Measurements from ENCODE around the gene CLCA1. TPM values are rescaled to one million over a fixed set of nuclear protein-coding genes. Genes with fewer than 3 reads are reported as not detected.

Gene CLCA1
- not detected for total RNA-seq

DNA sequence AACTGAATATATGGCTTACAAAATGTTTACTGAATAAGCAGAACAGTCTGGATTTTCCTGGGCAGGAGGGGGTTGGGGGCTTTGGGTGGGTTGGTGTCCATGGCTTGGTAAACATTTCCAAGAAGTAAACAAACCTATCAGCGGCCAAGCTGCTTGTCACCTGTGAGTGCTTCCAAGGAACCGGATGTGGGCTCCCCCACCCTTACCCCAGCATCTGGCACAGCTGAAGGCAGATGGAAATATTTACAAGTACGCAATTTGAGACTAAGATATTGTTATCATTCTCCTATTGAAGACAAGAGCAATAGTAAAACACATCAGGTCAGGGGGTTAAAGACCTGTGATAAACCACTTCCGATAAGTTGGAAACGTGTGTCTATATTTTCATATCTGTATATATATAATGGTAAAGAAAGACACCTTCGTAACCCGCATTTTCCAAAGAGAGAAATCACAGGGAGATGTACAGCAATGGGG lies at the start of gene CLCA1:
TSS of gene CLCA1 (plus strand) at position 427 of the 477 bp plus-strand sequence. CDS start at position 472, 45 bp downstream.
- no peak for DNase-seq (ENCODE audit: low spot score in 2 of 2)
- no peak for FAIRE-seq

DNA sequence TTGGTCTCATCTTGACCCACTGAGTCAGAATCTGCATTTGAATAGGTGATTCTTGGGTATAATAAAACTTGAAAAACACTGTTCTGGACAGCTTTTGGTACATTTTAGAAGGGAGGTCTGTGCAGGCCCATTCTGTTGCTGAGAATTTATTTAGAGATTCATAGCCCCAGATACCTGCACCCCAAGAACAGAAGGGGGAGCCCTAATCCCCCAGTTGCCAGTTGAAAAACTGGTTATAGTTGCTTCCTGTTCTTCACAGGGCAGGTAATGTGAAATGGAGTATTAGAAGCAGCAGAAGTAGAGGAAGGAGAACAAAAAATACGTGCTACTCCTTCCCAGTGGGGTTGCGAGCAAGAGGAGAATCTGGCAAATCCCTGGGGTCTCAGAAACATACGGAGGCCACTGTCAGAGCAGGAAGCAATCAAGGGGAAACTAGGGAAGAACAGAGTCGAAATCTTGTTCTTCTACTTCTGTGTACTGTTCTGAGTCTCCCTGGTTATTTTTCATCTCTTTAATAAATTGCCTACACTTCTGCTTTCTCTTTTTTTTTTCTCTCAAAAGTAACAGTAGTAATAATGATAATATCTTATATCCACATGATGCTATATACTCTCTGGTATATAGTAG lies 49.3 kb upstream of the CLCA1 start:
- DNase-seq (ENCODE audit: low spot score in 2 of 2) (peak in 1 of 2 donors; percentile 12), FAIRE-seq (no peak)

DNA sequence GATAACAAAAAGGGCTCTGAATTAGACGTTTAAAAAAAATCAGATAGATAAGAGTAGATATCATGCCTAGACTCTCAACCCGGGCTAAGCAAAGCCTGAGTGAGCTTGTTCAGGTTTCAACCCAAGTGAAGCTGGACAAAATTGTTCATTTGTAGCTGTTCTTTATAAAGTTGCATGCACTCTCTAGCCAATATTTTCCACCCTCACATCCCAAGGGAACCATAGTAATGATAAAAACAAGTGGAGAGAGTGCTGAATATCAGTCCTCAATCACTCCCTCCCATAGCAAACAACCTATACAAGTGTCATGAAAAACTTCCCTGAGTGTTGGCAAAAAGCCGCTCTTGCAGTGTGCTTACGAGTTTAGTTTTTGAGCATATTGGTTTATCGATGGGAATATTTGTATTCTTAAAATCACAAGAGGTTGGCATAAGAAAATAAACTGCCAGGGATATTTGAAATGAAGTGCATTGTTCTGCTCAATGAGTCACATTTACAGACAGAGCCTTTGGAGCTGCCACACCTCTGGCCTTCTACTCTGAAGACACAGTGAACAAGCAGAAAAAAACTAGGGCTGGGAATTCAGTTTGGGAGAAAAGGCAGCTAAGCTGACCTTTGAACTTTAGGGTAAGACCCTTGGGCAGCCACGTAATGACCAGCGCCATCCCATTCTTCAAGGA lies 47.0 kb upstream of the CLCA1 start:
- FAIRE-seq (no peak), DNase-seq (ENCODE audit: low spot score in 2 of 2) (no peak)

DNA sequence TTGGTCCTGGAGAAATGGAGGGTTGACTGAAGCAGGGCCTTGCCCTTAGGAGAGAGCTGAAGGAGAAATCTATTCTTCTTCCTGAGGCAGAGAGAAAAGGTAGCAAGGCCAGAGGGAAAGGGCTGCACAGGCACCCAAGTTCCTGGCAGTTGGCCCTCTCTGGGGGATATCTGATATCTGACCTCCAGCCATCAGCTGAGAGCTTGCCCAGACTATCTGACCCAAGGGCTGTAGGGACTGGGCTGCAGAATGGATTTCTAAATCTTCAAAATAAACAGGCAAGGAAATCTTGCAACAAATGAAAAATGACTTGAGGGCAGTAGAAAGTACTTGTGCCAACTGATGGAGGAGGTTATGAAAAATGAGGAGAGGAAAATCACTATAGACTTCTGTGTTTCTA lies 45.3 kb upstream of the CLCA1 start:
- DNase-seq (ENCODE audit: low spot score in 2 of 2) (no peak), FAIRE-seq (no peak)

DNA sequence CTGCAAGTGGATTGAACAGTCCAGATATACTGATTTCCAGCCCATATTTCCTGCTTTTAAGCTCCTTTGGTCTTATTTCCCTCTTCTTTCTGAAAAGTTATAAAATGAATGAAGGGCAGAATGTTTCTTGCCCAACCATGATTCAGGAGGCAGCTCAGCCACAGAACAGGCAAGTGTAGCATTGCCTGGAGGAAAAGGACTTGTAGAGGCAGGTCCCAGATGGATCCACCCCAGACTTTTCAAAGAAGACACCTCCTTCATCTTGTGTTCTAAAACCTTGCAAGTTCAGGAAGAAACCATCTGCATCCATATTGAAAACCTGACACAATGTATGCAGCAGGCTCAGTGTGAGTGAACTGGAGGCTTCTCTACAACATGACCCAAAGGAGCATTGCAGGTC lies 44.9 kb upstream of the CLCA1 start, which contains the start of gene CLCA2:
TSS of gene CLCA2 (plus strand) at position 299 of the 400 bp plus-strand sequence. CDS start at position 376, 77 bp downstream.
- DNase-seq (ENCODE audit: low spot score in 2 of 2) (no peak), FAIRE-seq (no peak)

- no peak for DNase-seq (ENCODE audit: low spot score in 2 of 2)
- no peak for FAIRE-seq
Observed at GRCh38 chr1:86429122-86429725, 39.5 kb upstream of the CLCA1 start.

DNA sequence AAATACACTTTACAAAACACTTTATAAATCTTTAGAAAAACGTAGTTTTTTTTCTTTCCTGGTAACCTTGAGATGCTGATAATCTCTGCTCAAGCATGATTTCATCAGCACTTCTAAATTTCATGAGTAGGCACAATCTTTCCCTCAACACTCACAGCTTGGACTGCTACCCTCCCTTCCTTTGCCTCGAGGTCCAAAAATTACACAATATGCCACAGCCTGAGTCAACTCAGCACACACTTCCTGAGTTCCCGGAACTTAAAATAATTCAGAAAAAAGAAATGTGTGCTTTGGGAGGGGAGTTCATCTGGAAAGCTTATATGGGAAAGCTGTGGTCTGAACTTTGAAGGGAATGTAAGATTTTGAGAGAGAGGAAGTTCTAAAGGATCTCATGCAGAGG lies 38.9 kb upstream of the CLCA1 start:
- FAIRE-seq (no peak), DNase-seq (ENCODE audit: low spot score in 2 of 2) (peak in 1 of 2 donors; percentile 16)

- FAIRE-seq (no peak), DNase-seq (ENCODE audit: low spot score in 2 of 2) (no peak)
Observed at GRCh38 chr1:86430376-86430775, 38.4 kb upstream of the CLCA1 start.

- FAIRE-seq: no peak
- DNase-seq (ENCODE audit: low spot score in 2 of 2): no peak
Observed at GRCh38 chr1:86434059-86434458, 34.7 kb upstream of the CLCA1 start.

DNA sequence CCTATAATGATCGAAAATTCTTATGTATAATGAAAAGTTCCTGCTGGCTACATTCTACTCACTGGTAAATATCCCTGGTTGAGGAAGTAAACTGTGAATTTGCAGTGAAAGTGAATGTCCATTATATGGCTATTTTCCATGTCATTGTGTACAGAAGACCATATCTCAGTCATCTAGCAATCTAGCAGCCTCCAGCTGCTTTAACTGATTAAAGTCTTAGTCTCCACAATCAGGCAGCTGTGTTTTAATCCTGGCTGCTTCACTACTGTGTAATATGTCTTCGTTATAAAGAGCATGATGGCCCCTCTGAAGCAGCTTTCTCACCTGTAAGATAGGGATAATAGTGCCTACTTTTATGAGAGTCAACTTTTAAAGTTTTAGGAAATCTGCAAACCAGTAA lies 33.4 kb upstream of the CLCA1 start:
- FAIRE-seq (no peak), DNase-seq (ENCODE audit: low spot score in 2 of 2) (no peak)

DNA sequence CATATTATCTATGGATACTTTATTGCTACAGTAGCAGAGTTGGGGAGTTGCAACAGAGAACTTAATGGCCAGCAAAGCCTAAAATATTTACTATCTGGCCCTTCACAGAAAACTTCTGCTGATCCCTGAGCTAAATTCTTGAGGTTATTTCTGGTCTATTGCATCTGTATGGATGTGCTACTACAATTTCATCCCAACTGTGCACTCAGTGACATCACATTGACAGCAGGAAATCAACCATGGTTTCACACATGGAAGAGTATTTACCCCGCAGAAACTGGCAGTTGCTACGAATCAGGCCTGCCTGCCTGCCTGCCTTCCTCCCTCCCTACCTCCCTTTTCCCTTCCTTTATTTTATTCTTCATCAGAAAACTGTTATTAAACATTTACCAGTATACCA lies 32.7 kb upstream of the CLCA1 start:
- DNase-seq (ENCODE audit: low spot score in 2 of 2): no peak
- no peak for FAIRE-seq

DNA sequence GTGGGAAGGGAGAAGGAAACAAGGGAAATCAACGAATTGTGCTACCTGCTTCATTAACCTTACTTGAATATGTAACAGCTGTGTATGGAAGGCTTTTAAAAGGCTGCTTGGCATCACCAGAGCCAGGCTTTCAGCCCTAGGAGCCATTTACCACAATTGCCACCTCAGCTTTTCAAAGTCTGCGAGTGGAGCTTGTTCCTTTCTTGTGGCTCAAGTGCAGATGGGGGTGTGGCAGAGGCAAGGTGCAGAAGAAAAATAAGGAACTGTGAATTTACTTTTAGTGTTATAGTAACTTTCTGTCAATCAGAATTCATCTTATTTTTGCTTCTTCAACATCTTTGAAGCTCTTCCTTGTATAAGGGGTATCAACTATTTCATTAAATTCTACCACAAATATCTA lies 27.1 kb upstream of the CLCA1 start:
- no peak for DNase-seq (ENCODE audit: low spot score in 2 of 2)
- no peak for FAIRE-seq

DNA sequence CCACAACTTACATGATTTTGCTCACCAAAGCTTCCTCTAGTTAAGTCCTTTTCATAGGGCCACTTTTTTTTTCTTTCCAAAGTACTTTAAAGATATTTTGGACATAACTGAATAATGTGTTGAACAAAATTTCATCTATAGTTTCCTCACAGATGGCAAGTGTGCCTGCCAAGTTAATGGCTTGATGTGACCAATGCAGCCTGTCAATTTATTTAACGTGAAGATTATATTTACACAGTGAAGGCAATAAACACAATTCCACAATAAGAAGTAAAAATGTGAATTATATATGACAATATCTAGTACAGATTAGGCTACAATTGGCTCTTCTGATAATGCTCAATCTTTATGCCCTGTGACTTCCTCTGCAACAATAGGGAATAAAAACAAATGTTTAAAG lies 26.7 kb upstream of the CLCA1 start:
- no peak for FAIRE-seq

GRCh38 chr1:86445919-86446318 lies 22.8 kb upstream of the CLCA1 start:
- no peak for FAIRE-seq

More for the DNA sequence above, 26.7 kb upstream of the CLCA1 start:
- no peak for DNase-seq (ENCODE audit: low spot score in 2 of 2)

DNA sequence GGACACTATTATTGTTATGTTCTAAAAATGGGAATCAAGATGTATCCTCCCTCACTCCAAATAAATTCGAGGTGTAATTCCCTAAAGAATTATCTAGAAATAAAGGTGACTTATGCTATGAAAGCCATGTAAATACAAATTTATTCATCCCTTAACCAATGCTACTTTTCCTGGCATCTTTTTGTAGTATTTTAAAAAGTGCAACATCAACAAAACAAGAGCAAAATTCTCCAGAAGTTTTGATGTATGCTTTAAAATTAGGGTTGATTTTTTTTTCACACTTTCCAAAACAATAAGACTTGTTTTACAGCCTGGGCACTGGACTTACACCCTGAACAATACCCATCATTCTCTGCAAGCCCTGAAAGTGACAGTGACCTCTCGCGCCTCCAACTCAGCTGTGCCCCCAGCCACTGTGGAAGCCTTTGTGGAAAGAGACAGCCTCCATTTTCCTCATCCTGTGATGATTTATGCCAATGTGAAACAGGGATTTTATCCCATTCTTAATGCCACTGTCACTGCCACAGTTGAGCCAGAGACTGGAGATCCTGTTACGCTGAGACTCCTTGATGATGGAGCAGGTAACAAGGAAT lies 21.4 kb upstream of the CLCA1 start:
- peak in 1 of 2 donors; percentile 4 for DNase-seq (ENCODE audit: low spot score in 2 of 2)
- no peak for FAIRE-seq

More at GRCh38 chr1:86445919-86446318, 22.8 kb upstream of the CLCA1 start:
- no peak for DNase-seq (ENCODE audit: low spot score in 2 of 2)

DNA sequence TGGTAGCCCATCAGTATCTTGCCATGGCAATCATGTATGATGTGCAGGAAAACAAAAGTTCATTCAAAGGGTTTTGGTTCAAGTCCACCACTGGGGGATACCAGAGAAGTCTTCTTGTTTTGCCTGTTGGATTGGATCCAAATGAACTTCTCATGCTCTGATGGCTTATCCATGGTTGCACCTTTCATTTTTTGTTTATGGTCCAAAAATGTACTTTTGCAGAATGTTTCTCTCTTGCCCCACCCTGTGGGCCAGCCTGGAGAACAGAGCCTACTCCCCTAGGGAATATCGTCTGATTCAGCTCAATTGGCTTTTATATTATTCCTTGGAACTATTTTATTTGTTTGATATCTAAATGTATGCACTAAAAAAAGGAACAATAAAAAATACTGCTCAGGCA lies 20.1 kb upstream of the CLCA1 start:
- FAIRE-seq: no peak
- no peak for DNase-seq (ENCODE audit: low spot score in 2 of 2)

- DNase-seq (ENCODE audit: low spot score in 2 of 2) (no peak), FAIRE-seq (no peak)
Observed at GRCh38 chr1:86449103-86449502, 19.6 kb upstream of the CLCA1 start.

GRCh38 chr1:86450847-86451246 lies 17.9 kb upstream of the CLCA1 start:
- DNase-seq (ENCODE audit: low spot score in 2 of 2) (no peak), FAIRE-seq (no peak)

DNA sequence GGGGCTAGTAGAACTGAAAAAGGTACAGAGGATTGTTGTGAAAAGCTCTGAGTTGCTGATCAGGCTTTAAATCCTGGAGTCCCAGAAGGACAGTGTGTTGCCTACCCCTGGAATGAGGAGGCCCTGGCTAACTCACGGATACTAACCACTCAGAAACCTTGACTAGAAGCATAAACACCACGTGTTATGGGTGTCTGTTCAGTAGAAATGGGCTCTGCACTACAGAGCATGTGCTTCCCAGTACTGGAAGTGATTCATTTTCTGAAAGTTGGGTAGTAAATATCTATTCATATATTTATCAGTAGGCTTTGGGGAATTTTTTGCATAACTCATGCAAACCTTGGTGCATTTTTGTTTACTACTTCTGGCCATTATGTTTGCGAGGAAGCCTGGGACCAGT lies 15.1 kb upstream of the CLCA1 start:
- FAIRE-seq (no peak), DNase-seq (ENCODE audit: low spot score in 2 of 2) (no peak)

DNA sequence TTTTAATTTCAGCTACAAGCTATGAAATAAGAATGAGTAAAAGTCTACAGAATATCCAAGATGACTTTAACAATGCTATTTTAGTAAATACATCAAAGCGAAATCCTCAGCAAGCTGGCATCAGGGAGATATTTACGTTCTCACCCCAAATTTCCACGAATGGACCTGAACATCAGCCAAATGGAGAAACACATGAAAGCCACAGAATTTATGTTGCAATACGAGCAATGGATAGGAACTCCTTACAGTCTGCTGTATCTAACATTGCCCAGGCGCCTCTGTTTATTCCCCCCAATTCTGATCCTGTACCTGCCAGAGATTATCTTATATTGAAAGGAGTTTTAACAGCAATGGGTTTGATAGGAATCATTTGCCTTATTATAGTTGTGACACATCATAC lies 13.7 kb upstream of the CLCA1 start:
- FAIRE-seq (no peak), DNase-seq (ENCODE audit: low spot score in 2 of 2) (no peak)

DNA sequence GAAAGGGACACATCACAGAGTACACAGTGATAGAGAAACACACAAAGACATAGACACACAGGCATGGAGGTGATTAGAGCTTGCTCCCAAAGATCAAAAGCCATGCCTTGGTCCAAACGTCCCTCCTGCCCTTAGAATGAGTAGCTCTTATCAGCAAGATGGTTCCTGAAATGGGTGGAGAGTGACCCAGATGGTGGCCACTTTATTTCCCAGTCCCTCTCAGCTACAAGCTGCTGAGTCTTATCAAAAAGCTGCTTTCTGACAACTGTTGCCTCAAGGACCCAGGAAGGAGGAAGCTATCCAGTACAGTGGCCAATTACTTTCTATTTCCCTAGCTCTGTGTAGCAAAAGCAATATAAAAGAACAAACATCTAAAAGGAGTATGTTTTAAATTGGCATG lies 7.7 kb upstream of the CLCA1 start:
- DNase-seq (ENCODE audit: low spot score in 2 of 2) (no peak), FAIRE-seq (no peak)

Measured in frontal cortex (tissue), 4 donors.